Smooth muscle cell (in vitro differentiated cells): Measurements from ENCODE around the gene CDH23. TPM values are rescaled to one million over a fixed set of nuclear protein-coding genes. Genes with fewer than 3 reads are reported as not detected.

ENCODE experiments used
- DNase-seq: peaks from one replicate; lab custom pipeline; 2025; ENCODE audit not compliant: unreplicated experiment; lab: John Stamatoyannopoulos, UW
- H2AFZ ChIP-seq: fragments of 200-600 bp; sonication (generic); 2 replicates; pipeline ENCODE4 v1.6.0; 2016; ENCODE audit warnings: antibody characterized with exemption, low read depth, mild to moderate bottlenecking
- H3F3A ChIP-seq: fragments of 200-600 bp; sonication (generic); 2 replicates; pipeline ENCODE4 v1.6.0; 2017; ENCODE audit warnings: antibody characterized with exemption, low read depth
- H3K27ac ChIP-seq: fragments of 200-600 bp; sonication (generic); 2 replicates; pipeline ENCODE4 v1.5.1; 2016; ENCODE audit warnings: low read depth, mild to moderate bottlenecking
- H3K27me3 ChIP-seq: fragments of 200-600 bp; sonication (generic); 2 replicates; pipeline ENCODE4 v1.6.1; 2016; ENCODE audit warnings: low read depth, mild to moderate bottlenecking
- H3K36me3 ChIP-seq: fragments of 200-600 bp; sonication (generic); 2 replicates; pipeline ENCODE4 v1.5.1; 2016; ENCODE audit warnings: low read depth
- H3K4me1 ChIP-seq: fragments of 200-600 bp; sonication (generic); 2 replicates; pipeline ENCODE4 v1.5.1; 2016; ENCODE audit warnings: low read depth
- H3K4me2 ChIP-seq: fragments of 200-600 bp; sonication (generic); 2 replicates; pipeline ENCODE4 v1.6.0; 2016; ENCODE audit warnings: mild to moderate bottlenecking
- H3K4me3 ChIP-seq: fragments of 200-600 bp; sonication (generic); 2 replicates; pipeline ENCODE4 v1.5.1; 2016; ENCODE audit warnings: mild to moderate bottlenecking
- H3K79me2 ChIP-seq: fragments of 200-600 bp; sonication (generic); 2 replicates; pipeline ENCODE4 v1.6.0; 2016; ENCODE audit warnings: low read depth, mild to moderate bottlenecking
- H3K9ac ChIP-seq: fragments of 200-600 bp; sonication (generic); 2 replicates; pipeline ENCODE4 v1.6.0; 2016; ENCODE audit warnings: low read depth
- H3K9me3 ChIP-seq: fragments of 200-600 bp; sonication (generic); replicated peaks from 2 replicates; pipeline ENCODE4 v1.5.1; 2016; ENCODE audit warnings: low read depth
- H4K20me1 ChIP-seq: fragments of 200-600 bp; sonication (generic); 2 replicates; pipeline ENCODE4 v1.6.0; 2016; ENCODE audit warnings: low read depth
- WGBS: methylation state at CpG from one replicate; pipeline ENCODE4 v1.1.7; 2016; ENCODE audit warnings: low lambda C conversion rate; 5-methylcytosine and 5-hydroxymethylcytosine counted together
- polyA plus RNA-seq: library from polyadenylated mRNA; unstranded; fragments of >200 nt; fragmentation: Nextera tagmentation; extraction: Ambion mirVana; gene quantifications from 2 replicates; pipeline ENCODE4 v1.2.1, GENCODE V29; 2016
- total RNA-seq: library from RNA; depleted of rRNA; stranded (reverse); fragments of >200 nt; gene quantifications from 2 replicates; pipeline ENCODE4 v1.2.3, GENCODE V29; 2014
- TF ChIP-seq, protein P1 (sequence below): fragments of 200-600 bp; sonication (generic); IDR thresholded peaks from 2 replicates; pipeline ENCODE4 v1.5.1; 2017; ENCODE audit warnings: borderline replicate concordance, mild to moderate bottlenecking, antibody characterized with exemption; ENCODE audit not compliant: insufficient read depth, poor library complexity, severe bottlenecking

The CDH23 gene
- total and polyA plus RNA-seq, 2 experiments from 2014 or later = 0.99 to 2.5 TPM

GRCh38 chr10:71615538-71616329 lies 219.0 kb downstream of the CDH23 start:
- Histone ChIP-seq H3K27ac (no peak overlapping the region), H3K9me3 (no peaks in the 10 kb centered on the region), H3F3A (peaks cover 2% of the 10 kb centered on the region), H4K20me1 (no peaks in the 10 kb centered on the region), H3K4me1 (peaks cover 6% of the 10 kb centered on the region), H3K9ac (no peak overlapping the region), H3K27me3 (no peaks in the 10 kb centered on the region), H3K79me2 (no peaks in the 10 kb centered on the region), H3K4me2 (no peak overlapping the region), H3K36me3 (no peaks in the 10 kb centered on the region), H3K4me3 (no peak overlapping the region), H2AFZ (no peak overlapping the region)
- WGBS = 82% methylated on average over 20 of the region's 24 CpGs
- DNase-seq = no peak
- TF ChIP-seq, protein P1, sequence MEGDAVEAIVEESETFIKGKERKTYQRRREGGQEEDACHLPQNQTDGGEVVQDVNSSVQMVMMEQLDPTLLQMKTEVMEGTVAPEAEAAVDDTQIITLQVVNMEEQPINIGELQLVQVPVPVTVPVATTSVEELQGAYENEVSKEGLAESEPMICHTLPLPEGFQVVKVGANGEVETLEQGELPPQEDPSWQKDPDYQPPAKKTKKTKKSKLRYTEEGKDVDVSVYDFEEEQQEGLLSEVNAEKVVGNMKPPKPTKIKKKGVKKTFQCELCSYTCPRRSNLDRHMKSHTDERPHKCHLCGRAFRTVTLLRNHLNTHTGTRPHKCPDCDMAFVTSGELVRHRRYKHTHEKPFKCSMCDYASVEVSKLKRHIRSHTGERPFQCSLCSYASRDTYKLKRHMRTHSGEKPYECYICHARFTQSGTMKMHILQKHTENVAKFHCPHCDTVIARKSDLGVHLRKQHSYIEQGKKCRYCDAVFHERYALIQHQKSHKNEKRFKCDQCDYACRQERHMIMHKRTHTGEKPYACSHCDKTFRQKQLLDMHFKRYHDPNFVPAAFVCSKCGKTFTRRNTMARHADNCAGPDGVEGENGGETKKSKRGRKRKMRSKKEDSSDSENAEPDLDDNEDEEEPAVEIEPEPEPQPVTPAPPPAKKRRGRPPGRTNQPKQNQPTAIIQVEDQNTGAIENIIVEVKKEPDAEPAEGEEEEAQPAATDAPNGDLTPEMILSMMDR = no peak

- Histone ChIP-seq H3K4me2 (no peak overlapping the region), H3K9ac (no peak overlapping the region), H3K9me3 (no peaks in the 10 kb centered on the region), H3K27ac (no peak overlapping the region), H2AFZ (no peak overlapping the region), H4K20me1 (no peaks in the 10 kb centered on the region), H3F3A (peaks cover 15% of the 10 kb centered on the region), H3K4me1 (peaks cover 16% of the 10 kb centered on the region), H3K4me3 (no peak overlapping the region), H3K36me3 (no peaks in the 10 kb centered on the region), H3K27me3 (no peaks in the 10 kb centered on the region), H3K79me2 (no peaks in the 10 kb centered on the region)
- WGBS = 98% methylated on average over 12 of the region's 12 CpGs
- no peak for DNase-seq
- TF ChIP-seq, protein P1 = no peak
Measured at GRCh38 chr10:71616817-71617654, 220.3 kb downstream of the CDH23 start.

- H3K4me2 ChIP-seq = no peak overlapping the region
- TF ChIP-seq, protein P1 = no peak
- H3K79me2 ChIP-seq = no peaks in the 10 kb centered on the region
- H4K20me1 ChIP-seq = no peaks in the 10 kb centered on the region
- no peak for DNase-seq
- H3K27me3 ChIP-seq = no peaks in the 10 kb centered on the region
- H2AFZ ChIP-seq = no peak overlapping the region
- H3K4me3 ChIP-seq = no peak overlapping the region
- 93% methylated on average over 6 of the region's 6 CpGs for WGBS
- no peak overlapping the region for H3K9ac ChIP-seq
- H3K9me3 ChIP-seq = no peaks in the 10 kb centered on the region
- peaks cover 22% of the 10 kb centered on the region for H3F3A ChIP-seq
- peaks cover 28% of the 10 kb centered on the region for H3K4me1 ChIP-seq
- H3K27ac ChIP-seq = no peak overlapping the region
- H3K36me3 ChIP-seq = no peaks in the 10 kb centered on the region
Measured at GRCh38 chr10:71618176-71618575, 221.5 kb downstream of the CDH23 start.
